Transverse colon (tissue), 4 donors: ENCODE data around the gene CHMP4A. TPM values are rescaled to one million over a fixed set of nuclear protein-coding genes. Genes with fewer than 3 reads are reported as not detected.

Source experiments
- DNase-seq: peaks from one replicate; pipeline ENCODE4 v3.0.0-alpha.2; 2019
- H3K27ac ChIP-seq, 4 donors: fragments of 200-600 bp; sonication (generic); 2 replicates each; pipeline ENCODE4 v1.5.1; 2016 to 2018; ENCODE audit warnings: inconsistent platforms in 4 of 4
- H3K27me3 ChIP-seq: fragments of 200-600 bp; sonication (generic); 2 replicates; pipeline ENCODE4 v1.5.1; 2017; ENCODE audit warnings: inconsistent platforms
- H3K36me3 ChIP-seq, 4 donors: fragments of 200-600 bp; sonication (generic); 2 replicates each; pipeline ENCODE4 v1.5.1; 2017 to 2019; ENCODE audit warnings: inconsistent platforms in 4 of 4
- H3K4me1 ChIP-seq, 4 donors: fragments of 200-600 bp; sonication (generic); 2 replicates each; pipeline ENCODE4 v1.5.1; 2017 to 2020; ENCODE audit warnings: inconsistent platforms in 4 of 4
- H3K4me3 ChIP-seq, 4 donors: fragments of 200-600 bp; sonication (generic); 1 replicate in 1 of 4; 2 replicates in 3 of 4; pipeline versions ENCODE4 v1.5.1 to v1.6.1; 2017 to 2019; ENCODE audit warnings: inconsistent platforms in 4 of 4
- H3K9me3 ChIP-seq, 2 donors: fragments of 200-600 bp; sonication (generic); 2 replicates each; pipeline ENCODE4 v1.5.1; 2017 to 2019; ENCODE audit warnings: inconsistent platforms in 2 of 2
- CTCF ChIP-seq, 5 experiments: fragments of 200-600 bp in 3 of 5; fragments of 450-650 bp in 2 of 5; sonication (generic) in 3 of 5; IDR thresholded peaks; 1 replicate in 2 of 5; 2 replicates in 3 of 5; pipeline ENCODE4 v1.5.1; 2016 to 2017; ENCODE audit warnings: antibody characterized with exemption in 5 of 5, inconsistent platforms in 3 of 5, mild to moderate bottlenecking in 2 of 5, moderate library complexity in 1 of 5
- EP300 ChIP-seq: sonication (generic); formaldehyde crosslinking; IDR thresholded peaks from one replicate; pipeline ENCODE4 v1.6.1; 2017; ENCODE audit warnings: antibody characterized with exemption, low read depth
- POLR2A ChIP-seq: fragments of 450-650 bp; IDR thresholded peaks from one replicate; pipeline ENCODE4 v1.6.1; 2016; ENCODE audit warnings: antibody characterized with exemption, mild to moderate bottlenecking, moderate library complexity
- POLR2AphosphoS5 ChIP-seq, 3 donors: sonication (generic); formaldehyde crosslinking; IDR thresholded peaks; one replicate each; pipeline ENCODE4 v1.6.1; 2016; ENCODE audit warnings: antibody characterized with exemption in 3 of 3
- WGBS, 2 donors: methylation state at CpG; one replicate each; pipeline ENCODE4 v1.1.5; 2018; ENCODE audit warnings: low coverage in 1 of 2; 5-methylcytosine and 5-hydroxymethylcytosine counted together
- in situ Hi-C, 4 donors: fragments of 200-750 bp; cut with MboI; loops; one replicate each; pipeline versions ENCODE4 v1.15.0 to v1.15.1; 2017; ENCODE audit warnings: low sequenced_read_pairs in 3 of 4, low pct_ligation_motif_present in 1 of 4, low pct_unique_long_range_greater_than_20kb in 1 of 4
- intact Hi-C: fragments of 100-400 bp; cut with DNase I; formaldehyde crosslinking; loops from one replicate; pipeline ENCODE4 v1.15.1; 2023; ENCODE audit warnings: low total_unique reads
- total RNA-seq, 4 donors: library from RNA; depleted of rRNA; stranded (reverse); fragments of >200 nt; gene quantifications; one replicate each; pipeline ENCODE4 v1.1.0, GENCODE V29; 2016

Gene CHMP4A
- total RNA-seq, 4 donors from 2014 or later = 7.0 to 81.3 (median 59.0) TPM

GRCh38 chr14:24165785-24166184 is 47.5 kb downstream of the CHMP4A start:
- WGBS, 2 donors = 98 to 100% methylated on average over 4 to 5 of the region's 5 CpGs
- TF ChIP-seq POLR2AphosphoS5 (IDR thresholded peaks at IDR 0.05) (no peak), POLR2A (no peak), CTCF (IDR thresholded peaks at IDR 0.05) (no peak), EP300 (no peak)
- in situ Hi-C loops = no loop called here

GRCh38 chr14:24164518-24164991 is 48.7 kb downstream of the CHMP4A start:
- intact Hi-C loops (no loop called here), in situ Hi-C loops (no loop called here)
- H3K36me3 ChIP-seq = peaks cover 0 to 50% (median 15%) of the 10 kb centered on the region in 4 donors
- 89% methylated on average over 14 of the region's 14 CpGs; no CpG with 5 or more reads in 1 of the 2 donors for WGBS, 2 donors
- no peak for DNase-seq
- peaks cover 22 to 32% (median 24%) of the 10 kb centered on the region in 4 donors for H3K4me1 ChIP-seq
- H3K27ac ChIP-seq = no peak overlapping the region
- H3K27me3 ChIP-seq = no peaks in the 10 kb centered on the region
- no peaks in the 10 kb centered on the region for H3K9me3 ChIP-seq
- no peak overlapping the region for H3K4me3 ChIP-seq
- TF ChIP-seq POLR2A (no peak), CTCF (IDR thresholded peaks at IDR 0.05) (no peak), EP300 (no peak), POLR2AphosphoS5 (IDR thresholded peaks at IDR 0.05) (no peak)

More at GRCh38 chr14:24165785-24166184, 47.5 kb downstream of the CHMP4A start:
- Histone ChIP-seq H3K27ac (no peak overlapping the region), H3K27me3 (no peaks in the 10 kb centered on the region), H3K36me3 (peaks cover 0 to 47% (median 15%) of the 10 kb centered on the region in 4 donors), H3K4me3 (no peak overlapping the region), H3K9me3 (no peaks in the 10 kb centered on the region), H3K4me1 (peaks cover 18 to 26% (median 21%) of the 10 kb centered on the region in 4 donors)
- DNase-seq = no peak
- intact Hi-C loops = no loop called here

- Histone ChIP-seq H3K4me1 (peaks cover 22 to 32% (median 24%) of the 10 kb centered on the region in 4 donors), H3K36me3 (peaks cover 0 to 58% (median 21%) of the 10 kb centered on the region in 4 donors), H3K27ac (peak overlapping the region; percentile 91 to 95 (median 94)), H3K27me3 (no peaks in the 10 kb centered on the region), H3K9me3 (no peaks in the 10 kb centered on the region), H3K4me3 (peak overlapping the region; percentile 36 to 78 (median 64))
- in situ Hi-C loops (no loop called here), intact Hi-C loops (no loop called here)
- 39 to 50% methylated on average over 2 to 8 of the region's 8 CpGs for WGBS, 2 donors
- DNase-seq = no peak
- TF ChIP-seq POLR2AphosphoS5 (IDR thresholded peaks at IDR 0.05) (no peak), CTCF (IDR thresholded peaks at IDR 0.05) (no peak), POLR2A (no peak), EP300 (no peak)
These were observed 51.2 kb downstream of the CHMP4A start for GRCh38 chr14:24162093-24162492.

- H3K36me3 ChIP-seq = peaks cover 0 to 58% (median 23%) of the 10 kb centered on the region in 4 donors
- peak; percentile 75 for TF ChIP-seq POLR2A
- TF ChIP-seq POLR2AphosphoS5 (IDR thresholded peaks at IDR 0.05) = peak; percentile 84 to 89 (median 88)
- peak; percentile 93 to 99 (median 96) for TF ChIP-seq CTCF (IDR thresholded peaks at IDR 0.05)
- TF ChIP-seq EP300 = peak; percentile 61
- H3K27ac ChIP-seq = peak within 1 kb of the TSS; percentile 91 to 95 (median 94)
These were observed 52.2 kb downstream of the CHMP4A start, which contains the start of gene IRF9 for GRCh38 chr14:24160850-24161804. Gene IRF9, plus strand, starts transcription at chr14:24161265. Its CDS starts 880 bp downstream, at chr14:24162145.

More at GRCh38 chr14:24160850-24161804, 52.2 kb downstream of the CHMP4A start, which contains the start of gene IRF9:
- Histone ChIP-seq H3K27me3 (no peaks in the 10 kb centered on the region), H3K4me3 (peak within 1 kb of the TSS; percentile 36 to 78 (median 64)), H3K4me1 (peaks cover 22 to 32% (median 24%) of the 10 kb centered on the region in 4 donors), H3K9me3 (no peaks in the 10 kb centered on the region)
- WGBS, 2 donors = 0 to 2% methylated on average over 2 to 12 of the region's 12 CpGs
- DNase-seq = peak; percentile 98
- in situ Hi-C loops (no loop called here), intact Hi-C loops (no loop called here)
